Thyroid gland (tissue), 4 donors: Measurements from ENCODE around the gene SNRNP40. TPM values are rescaled to one million over a fixed set of nuclear protein-coding genes. Genes with fewer than 3 reads are reported as not detected.

Source experiments
- DNase-seq, 2 donors: peaks; one replicate each; pipeline ENCODE4 v3.0.0-alpha.2; 2019
- H3K27ac ChIP-seq, 3 donors: fragments of 200-600 bp; sonication (generic); 1 replicate in 2 of 3; 2 replicates in 1 of 3; pipeline ENCODE4 v1.5.1; 2016 to 2019; ENCODE audit warnings: mild to moderate bottlenecking in 1 of 3, moderate library complexity in 1 of 3
- H3K27me3 ChIP-seq: fragments of 200-600 bp; sonication (generic); one replicate; pipeline ENCODE4 v1.5.1; 2019
- H3K36me3 ChIP-seq, 2 donors: fragments of 200-600 bp; sonication (generic); one replicate each; pipeline ENCODE4 v1.5.1; 2016 to 2019
- H3K4me1 ChIP-seq, 2 donors: fragments of 200-600 bp; sonication (generic); one replicate each; pipeline ENCODE4 v1.5.1; 2017 to 2019
- H3K4me3 ChIP-seq, 3 donors: fragments of 200-600 bp; sonication (generic); replicated peaks in 1 of 3; 1 replicate in 2 of 3; 2 replicates in 1 of 3; pipeline ENCODE4 v1.5.1; 2016; ENCODE audit warnings: mild to moderate bottlenecking in 1 of 3
- H3K9me3 ChIP-seq: fragments of 200-600 bp; sonication (generic); one replicate; pipeline ENCODE4 v1.5.1; 2017
- POLR2A ChIP-seq, 2 donors: fragments of 450-650 bp; IDR thresholded peaks; one replicate each; pipeline ENCODE4 v1.6.1; 2017; ENCODE audit warnings: antibody characterized with exemption in 2 of 2, mild to moderate bottlenecking in 2 of 2, moderate library complexity in 1 of 2
- WGBS, 2 donors: methylation state at CpG; one replicate each; pipeline ENCODE4 v1.1.5; 2017; 5-methylcytosine and 5-hydroxymethylcytosine counted together
- intact Hi-C: fragments of 100-400 bp; cut with DNase I; formaldehyde crosslinking; loops from one replicate; pipeline ENCODE4 v1.15.1; 2023
- total RNA-seq, 4 donors: library from RNA; depleted of rRNA; stranded (reverse); fragments of >200 nt; gene quantifications; one replicate each; pipeline ENCODE4 v1.2.3, GENCODE V29; 2016
- TF ChIP-seq, protein P1 (sequence below), 6 experiments: fragments of 200-600 bp in 3 of 6; fragments of 450-650 bp in 3 of 6; sonication (generic) in 3 of 6; IDR thresholded peaks; one replicate each; pipeline ENCODE4 v1.5.1; 2016 to 2019; ENCODE audit warnings: antibody characterized with exemption in 6 of 6, mild to moderate bottlenecking in 2 of 6, inconsistent platforms in 1 of 6, moderate library complexity in 1 of 6

SNRNP40 gene
- total RNA-seq, 4 donors from 2014 or later = 39.2 to 63.3 (median 58.7) TPM

DNA sequence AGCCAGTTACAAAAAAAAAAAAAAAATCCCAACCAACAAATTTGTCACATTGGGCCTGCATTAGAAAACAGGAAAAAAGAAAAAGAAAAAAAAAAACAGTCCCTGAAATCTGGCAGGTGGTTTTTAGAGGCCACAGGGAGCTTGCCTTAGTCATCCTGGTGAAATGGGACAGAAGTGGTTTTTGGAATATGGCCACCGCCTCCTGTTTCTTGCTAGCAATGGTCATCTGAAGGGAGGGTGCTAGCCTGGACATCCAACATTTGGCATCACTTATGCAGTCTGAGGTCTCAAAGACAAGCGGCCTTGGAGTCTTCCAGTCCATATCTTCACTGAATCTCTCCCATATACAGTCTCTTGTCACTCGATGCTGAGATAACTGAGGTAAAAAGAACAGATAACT, 36.8 kb downstream of the SNRNP40 start:
- Histone ChIP-seq H3K27me3 (no peaks in the 10 kb centered on the region), H3K27ac (no peak overlapping the region), H3K9me3 (no peaks in the 10 kb centered on the region), H3K4me1 (peaks cover 2 to 6% of the 10 kb centered on the region in 2 donors), H3K4me3 (no peak overlapping the region), H3K36me3 (peaks cover 21 to 45% of the 10 kb centered on the region in 2 donors)
- no peak for DNase-seq
- WGBS, 2 donors = 77 to 86% methylated on average over 3 of the region's 3 CpGs
- no peak for TF ChIP-seq POLR2A (IDR thresholded peaks at IDR 0.05)
- TF ChIP-seq, protein P1, sequence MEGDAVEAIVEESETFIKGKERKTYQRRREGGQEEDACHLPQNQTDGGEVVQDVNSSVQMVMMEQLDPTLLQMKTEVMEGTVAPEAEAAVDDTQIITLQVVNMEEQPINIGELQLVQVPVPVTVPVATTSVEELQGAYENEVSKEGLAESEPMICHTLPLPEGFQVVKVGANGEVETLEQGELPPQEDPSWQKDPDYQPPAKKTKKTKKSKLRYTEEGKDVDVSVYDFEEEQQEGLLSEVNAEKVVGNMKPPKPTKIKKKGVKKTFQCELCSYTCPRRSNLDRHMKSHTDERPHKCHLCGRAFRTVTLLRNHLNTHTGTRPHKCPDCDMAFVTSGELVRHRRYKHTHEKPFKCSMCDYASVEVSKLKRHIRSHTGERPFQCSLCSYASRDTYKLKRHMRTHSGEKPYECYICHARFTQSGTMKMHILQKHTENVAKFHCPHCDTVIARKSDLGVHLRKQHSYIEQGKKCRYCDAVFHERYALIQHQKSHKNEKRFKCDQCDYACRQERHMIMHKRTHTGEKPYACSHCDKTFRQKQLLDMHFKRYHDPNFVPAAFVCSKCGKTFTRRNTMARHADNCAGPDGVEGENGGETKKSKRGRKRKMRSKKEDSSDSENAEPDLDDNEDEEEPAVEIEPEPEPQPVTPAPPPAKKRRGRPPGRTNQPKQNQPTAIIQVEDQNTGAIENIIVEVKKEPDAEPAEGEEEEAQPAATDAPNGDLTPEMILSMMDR (IDR thresholded peaks at IDR 0.05) = no peak
- intact Hi-C loops = no loop called here

DNA sequence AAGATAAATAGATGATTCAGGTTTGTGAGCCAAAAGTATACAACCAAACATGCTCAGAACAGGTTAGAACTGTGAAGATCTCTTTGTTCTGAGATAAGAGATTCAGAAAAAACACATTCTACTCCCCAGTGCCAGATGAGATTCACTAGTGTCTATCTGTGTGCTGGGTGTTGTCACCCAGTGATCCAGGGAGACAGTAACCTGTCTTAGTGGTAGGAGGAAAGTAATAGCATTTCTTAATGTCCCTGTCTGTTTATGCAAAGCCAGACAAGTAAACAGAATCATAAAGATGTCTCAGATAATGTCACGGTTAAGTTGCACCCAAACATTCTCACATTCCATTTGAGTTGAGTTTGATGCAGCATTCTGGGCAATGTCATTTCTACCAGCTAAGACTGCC, 38.0 kb downstream of the SNRNP40 start:
- Histone ChIP-seq H3K4me1 (no peaks in the 10 kb centered on the region), H3K9me3 (no peaks in the 10 kb centered on the region), H3K36me3 (peaks cover 21 to 45% of the 10 kb centered on the region in 2 donors), H3K27ac (no peak overlapping the region), H3K4me3 (no peak overlapping the region), H3K27me3 (no peaks in the 10 kb centered on the region)
- TF ChIP-seq POLR2A (IDR thresholded peaks at IDR 0.05) = no peak
- TF ChIP-seq, protein P1 (IDR thresholded peaks at IDR 0.05) = no peak
- no peak for DNase-seq
- WGBS, 2 donors = 94% methylated on average over 1 of the region's 1 CpG
- intact Hi-C loops = no loop called here

DNA sequence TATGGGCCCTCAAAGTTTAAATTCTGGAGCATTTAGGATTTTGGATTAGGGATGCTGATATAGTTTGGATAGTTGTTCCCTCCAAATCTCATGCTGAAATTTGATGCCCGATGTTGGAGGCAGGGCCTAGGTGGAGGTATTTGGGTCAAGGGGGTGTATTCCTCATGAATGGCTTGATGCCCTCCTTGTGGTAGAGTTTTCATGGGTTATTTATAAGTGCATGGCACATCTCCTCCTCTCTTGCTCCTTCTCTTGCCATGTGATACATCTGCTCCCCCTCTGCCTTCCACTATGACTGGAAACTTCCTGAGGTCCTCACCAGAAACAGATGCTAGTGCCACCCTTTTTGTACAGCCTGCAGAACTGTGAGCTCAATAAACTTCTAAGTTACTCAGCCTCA, 39.4 kb downstream of the SNRNP40 start:
- H3K9me3 ChIP-seq = no peaks in the 10 kb centered on the region
- H3K4me3 ChIP-seq = no peak overlapping the region
- TF ChIP-seq, protein P1 (IDR thresholded peaks at IDR 0.05) = no peak
- TF ChIP-seq POLR2A (IDR thresholded peaks at IDR 0.05) = no peak
- H3K27me3 ChIP-seq = no peaks in the 10 kb centered on the region
- H3K27ac ChIP-seq = no peak overlapping the region
- 79 to 92% methylated on average over 1 of the region's 1 CpG for WGBS, 2 donors
- no peak for DNase-seq
- intact Hi-C loops = no loop called here
- H3K36me3 ChIP-seq = peaks cover 21 to 45% of the 10 kb centered on the region in 2 donors
- H3K4me1 ChIP-seq = no peaks in the 10 kb centered on the region

DNA sequence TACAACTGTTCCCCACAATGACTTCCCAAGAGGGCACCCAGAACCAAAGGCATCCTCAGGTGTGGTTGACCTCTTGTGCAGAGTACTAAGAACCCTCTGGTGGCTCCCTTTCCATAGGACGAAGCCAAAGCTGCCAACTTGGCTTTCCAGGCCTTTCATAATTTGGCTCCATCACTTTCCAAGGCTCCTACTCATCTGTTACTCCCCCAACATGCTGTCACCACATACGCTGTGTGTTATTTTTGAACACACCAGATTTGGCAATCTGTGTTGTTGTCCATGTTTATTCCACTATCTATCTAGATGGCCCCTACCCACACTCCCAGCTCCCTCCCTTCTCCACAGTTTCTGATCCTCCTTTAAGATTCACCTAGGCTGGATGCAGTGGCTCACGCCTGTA, 46.7 kb downstream of the SNRNP40 start:
- 90 to 97% methylated on average over 3 of the region's 3 CpGs for WGBS, 2 donors
- H3K9me3 ChIP-seq = no peaks in the 10 kb centered on the region
- DNase-seq = no peak
- H3K36me3 ChIP-seq = no peaks in the 10 kb centered on the region
- H3K27ac ChIP-seq = no peak overlapping the region
- TF ChIP-seq, protein P1 (IDR thresholded peaks at IDR 0.05) = no peak
- no peak for TF ChIP-seq POLR2A (IDR thresholded peaks at IDR 0.05)
- intact Hi-C loops = no loop called here
- no peaks in the 10 kb centered on the region for H3K4me1 ChIP-seq
- H3K4me3 ChIP-seq = no peak overlapping the region
- H3K27me3 ChIP-seq = no peaks in the 10 kb centered on the region

DNA sequence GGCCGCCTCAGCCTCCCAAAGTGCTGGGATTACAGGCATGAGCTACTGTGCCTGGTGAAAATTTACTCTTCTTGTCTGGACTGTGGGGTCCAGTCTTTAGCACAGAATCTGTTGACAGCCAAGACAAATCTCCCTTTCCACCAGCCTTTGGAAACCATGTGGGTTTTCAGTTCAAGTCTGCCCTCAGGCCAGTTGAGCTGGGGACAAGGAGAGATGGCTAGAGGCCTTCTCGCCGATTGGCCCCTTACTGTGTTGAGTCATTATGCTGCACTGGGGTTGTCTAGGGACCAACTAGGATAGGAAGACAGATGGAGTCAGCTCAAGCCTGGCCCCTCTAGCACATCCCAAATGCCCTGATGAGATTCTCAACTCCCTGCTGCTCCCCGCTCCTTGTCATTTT, 48.3 kb downstream of the SNRNP40 start:
- H3K9me3 ChIP-seq = no peaks in the 10 kb centered on the region
- H3K36me3 ChIP-seq = no peaks in the 10 kb centered on the region
- no peaks in the 10 kb centered on the region for H3K4me1 ChIP-seq
- intact Hi-C loops = no loop called here
- TF ChIP-seq POLR2A (IDR thresholded peaks at IDR 0.05) = no peak
- TF ChIP-seq, protein P1 (IDR thresholded peaks at IDR 0.05) = no peak
- H3K27me3 ChIP-seq = no peaks in the 10 kb centered on the region
- H3K27ac ChIP-seq = no peak overlapping the region
- DNase-seq = no peak
- WGBS, 2 donors = 93 to 100% methylated on average over 2 to 4 of the region's 4 CpGs
- no peak overlapping the region for H3K4me3 ChIP-seq
